ENCODE data around the gene LPO.

LPO gene

GRCh38 chr17:58262149-58262548 lies 23.8 kb downstream of the LPO start:
- Histone ChIP-seq H3K36me3 (no peaks in the 10 kb centered on the region), H3K4me3 (ENCODE audit: low read depth in 1 of 2, low read length in 1 of 2) (no peak overlapping the region), H3K27ac (no peak overlapping the region), H3K27me3 (peaks cover 62% of the 10 kb centered on the region), H3K9me3 (no peaks in the 10 kb centered on the region), H3K4me1 (ENCODE audit: control insufficient read depth in 1 of 2, insufficient read depth in 1 of 2, low read depth in 1 of 2, low read length in 1 of 2) (peaks cover 8 to 12% of the 10 kb centered on the region in 2 experiments)
- no peak for TF ChIP-seq CTCF (IDR thresholded peaks at IDR 0.05)

GRCh38 chr17:58263773-58264172 lies 25.4 kb downstream of the LPO start:
- H3K4me3 ChIP-seq (ENCODE audit: low read depth in 1 of 2, low read length in 1 of 2), result no peak overlapping the region
- no peak for TF ChIP-seq CTCF (IDR thresholded peaks at IDR 0.05)
- H3K36me3 ChIP-seq, result no peaks in the 10 kb centered on the region
- no peaks in the 10 kb centered on the region for H3K9me3 ChIP-seq
- H3K27ac ChIP-seq, result no peak overlapping the region
- H3K4me1 ChIP-seq (ENCODE audit: control insufficient read depth in 1 of 2, insufficient read depth in 1 of 2, low read depth in 1 of 2, low read length in 1 of 2), result peaks cover 8 to 19% of the 10 kb centered on the region in 2 experiments
- H3K27me3 ChIP-seq, result peaks cover 46% of the 10 kb centered on the region

- H3K4me3 ChIP-seq (ENCODE audit: low read depth in 1 of 2, low read length in 1 of 2), result no peak overlapping the region
- no peaks in the 10 kb centered on the region for H3K36me3 ChIP-seq
- H3K9me3 ChIP-seq, result no peaks in the 10 kb centered on the region
- peaks cover 8 to 19% of the 10 kb centered on the region in 2 experiments for H3K4me1 ChIP-seq (ENCODE audit: control insufficient read depth in 1 of 2, insufficient read depth in 1 of 2, low read depth in 1 of 2, low read length in 1 of 2)
- TF ChIP-seq CTCF (IDR thresholded peaks at IDR 0.05), result no peak
- peaks cover 38% of the 10 kb centered on the region for H3K27me3 ChIP-seq
- no peak overlapping the region for H3K27ac ChIP-seq
Observed at GRCh38 chr17:58264407-58265103, 26.2 kb downstream of the LPO start.

- no peak overlapping the region for H3K27ac ChIP-seq
- no peak for TF ChIP-seq CTCF (IDR thresholded peaks at IDR 0.05)
- peaks cover 8 to 19% of the 10 kb centered on the region in 2 experiments for H3K4me1 ChIP-seq (ENCODE audit: control insufficient read depth in 1 of 2, insufficient read depth in 1 of 2, low read depth in 1 of 2, low read length in 1 of 2)
- no peaks in the 10 kb centered on the region for H3K36me3 ChIP-seq
- H3K9me3 ChIP-seq, result no peaks in the 10 kb centered on the region
- peaks cover 31% of the 10 kb centered on the region for H3K27me3 ChIP-seq
- no peak overlapping the region for H3K4me3 ChIP-seq (ENCODE audit: low read depth in 1 of 2, low read length in 1 of 2)
Observed at GRCh38 chr17:58265271-58265670, 26.9 kb downstream of the LPO start.

GRCh38 chr17:58265902-58266875 lies 27.8 kb downstream of the LPO start:
- H3K36me3 ChIP-seq, result no peaks in the 10 kb centered on the region
- no peak overlapping the region for H3K4me3 ChIP-seq (ENCODE audit: low read depth in 1 of 2, low read length in 1 of 2)
- H3K27me3 ChIP-seq, result peaks cover 22% of the 10 kb centered on the region
- TF ChIP-seq CTCF (IDR thresholded peaks at IDR 0.05), result no peak
- no peaks in the 10 kb centered on the region for H3K9me3 ChIP-seq
- no peak overlapping the region for H3K27ac ChIP-seq
- H3K4me1 ChIP-seq (ENCODE audit: control insufficient read depth in 1 of 2, insufficient read depth in 1 of 2, low read depth in 1 of 2, low read length in 1 of 2), result peaks cover 11 to 27% of the 10 kb centered on the region in 2 experiments

Measured in neutrophil (primary cell).